Epidermal melanocyte (primary cell): ENCODE results near the gene TTLL5.

Experiments used
- DNase-seq: peaks from one replicate; pipeline ENCODE4 v3.0.0; 2011; ENCODE audit warnings: low spot score; ENCODE audit not compliant: insufficient read length

Gene TTLL5

GRCh38 chr14:75700295-75700694 is 39.2 kb downstream of the TTLL5 start:
- no peak for DNase-seq

GRCh38 chr14:75702122-75702521 is 41.1 kb downstream of the TTLL5 start:
- no peak for DNase-seq

GRCh38 chr14:75702616-75703261 is 41.7 kb downstream of the TTLL5 start:
- DNase-seq: no peak

- DNase-seq: no peak
These were observed 42.4 kb downstream of the TTLL5 start for GRCh38 chr14:75703467-75703866.

GRCh38 chr14:75705014-75705413 is 44.0 kb downstream of the TTLL5 start:
- DNase-seq: no peak

- DNase-seq: peak; percentile 59
These were observed 48.3 kb downstream of the TTLL5 start for GRCh38 chr14:75709207-75709812.

GRCh38 chr14:75711105-75711795 is 50.2 kb downstream of the TTLL5 start:
- DNase-seq: no peak

- no peak for DNase-seq
These were observed 50.8 kb downstream of the TTLL5 start for GRCh38 chr14:75711796-75712211.

- no peak for DNase-seq
These were observed 53.9 kb downstream of the TTLL5 start for GRCh38 chr14:75714991-75715390.

- no peak for DNase-seq
These were observed 55.1 kb downstream of the TTLL5 start for GRCh38 chr14:75715926-75716780.

- no peak for DNase-seq
These were observed 56.7 kb downstream of the TTLL5 start for GRCh38 chr14:75717729-75718128.

GRCh38 chr14:75718199-75718598 is 57.2 kb downstream of the TTLL5 start:
- DNase-seq: no peak

GRCh38 chr14:75720116-75720515 is 59.1 kb downstream of the TTLL5 start:
- no peak for DNase-seq

GRCh38 chr14:75720842-75721498 is 59.9 kb downstream of the TTLL5 start:
- no peak for DNase-seq

- no peak for DNase-seq
These were observed 62.7 kb downstream of the TTLL5 start for GRCh38 chr14:75723716-75724115.

GRCh38 chr14:75724414-75725204 is 63.6 kb downstream of the TTLL5 start:
- no peak for DNase-seq

GRCh38 chr14:75725481-75725880 is 64.4 kb downstream of the TTLL5 start:
- no peak for DNase-seq

- DNase-seq: no peak
These were observed 65.3 kb downstream of the TTLL5 start for GRCh38 chr14:75726321-75726720.

GRCh38 chr14:75727124-75727523 is 66.1 kb downstream of the TTLL5 start:
- no peak for DNase-seq

GRCh38 chr14:75732888-75733287 is 71.8 kb downstream of the TTLL5 start:
- no peak for DNase-seq
